IMR-90 (cell line): Measurements from ENCODE around the gene NOD1. TPM values are rescaled to one million over a fixed set of nuclear protein-coding genes. Genes with fewer than 3 reads are reported as not detected.

ENCODE experiments used
- ATAC-seq: fragments of 200-7000 bp; cut with Tn5 transposase; 2 replicates; pipeline ENCODE4 v1.9.1; 2020; ENCODE audit warnings: low read depth, mild to moderate bottlenecking, moderate library complexity
- BruUV-seq: library from RNA; stranded (reverse); fragments of 400-500 nt; replicated peaks from 2 replicates; lab custom pipeline; 2021; lab: Mats Ljungman, UMichigan
- CTCF ChIA-PET: fragments of 300-600 bp; formaldehyde crosslinking; extraction: SDS; loops from one replicate; lab custom pipeline; 2021; ENCODE audit warnings: antibody characterized with exemption; lab: Yijun Ruan, JAX
- POLR2A ChIA-PET: fragments of 300-600 bp; sonication (Branson Sonifier 250); formaldehyde crosslinking; loops from one replicate; lab custom pipeline; 2022; ENCODE audit warnings: antibody characterized with exemption; ENCODE audit not compliant: unreplicated experiment; lab: Charles Lee
- DNase-seq: peaks from one replicate; pipeline ENCODE4 v3.0.0; 2013
- H2AFZ ChIP-seq: replicated peaks from 2 replicates; pipeline ENCODE3; 2013; ENCODE audit warnings: low read length, mild to moderate bottlenecking; ENCODE audit not compliant: poor library complexity
- H2AK5ac ChIP-seq: 2 replicates; pipeline ENCODE4 v1.6.1; 2013; ENCODE audit warnings: low read depth, low read length, inconsistent platforms
- H2AK9ac ChIP-seq: replicated peaks from 2 replicates; pipeline ENCODE3; 2013; ENCODE audit warnings: mild to moderate bottlenecking, low read depth, low read length, moderate library complexity; ENCODE audit not compliant: poor library complexity
- H2BK120ac ChIP-seq: 2 replicates; pipeline ENCODE4 v1.6.1; 2013; ENCODE audit warnings: low read depth, low read length, inconsistent platforms
- H2BK15ac ChIP-seq: 3 replicates; pipeline ENCODE4 v1.6.1; 2013; ENCODE audit warnings: low read depth, low read length, inconsistent platforms
- H2BK20ac ChIP-seq: 2 replicates; pipeline ENCODE4 v1.6.1; 2013; ENCODE audit warnings: low read depth, mild to moderate bottlenecking, inconsistent platforms, low read length, moderate library complexity
- H2BK5ac ChIP-seq: 2 replicates; pipeline ENCODE4 v1.6.1; 2013; ENCODE audit warnings: mild to moderate bottlenecking, low read depth, low read length, inconsistent platforms; ENCODE audit not compliant: poor library complexity, severe bottlenecking
- H3K14ac ChIP-seq: replicated peaks from 2 replicates; pipeline ENCODE4 v1.6.1; 2013; ENCODE audit warnings: low read depth, low read length, inconsistent platforms
- H3K18ac ChIP-seq: 2 replicates; pipeline ENCODE4 v1.6.1; 2013; ENCODE audit warnings: low read depth, low read length, control low read depth
- H3K23ac ChIP-seq: 2 replicates; pipeline ENCODE4 v1.6.1; 2013; ENCODE audit warnings: low read depth, low read length, inconsistent platforms
- H3K27ac ChIP-seq: 2 replicates; pipeline ENCODE4 v1.5.1; 2013; ENCODE audit warnings: mild to moderate bottlenecking, control low read depth, low read length; ENCODE audit not compliant: insufficient read depth
- H3K27me3 ChIP-seq: 2 replicates; pipeline ENCODE4 v1.6.1; 2013; ENCODE audit warnings: low read length; ENCODE audit not compliant: control insufficient read depth, insufficient read depth
- H3K36me3 ChIP-seq: 2 replicates; pipeline ENCODE4 v1.6.1; 2013; ENCODE audit warnings: low read length, mixed read lengths; ENCODE audit not compliant: control insufficient read depth, insufficient read depth
- H3K4ac ChIP-seq: 2 replicates; pipeline ENCODE4 v1.6.1; 2013; ENCODE audit warnings: low read depth, low read length, inconsistent platforms
- H3K4me1 ChIP-seq: 2 replicates; pipeline ENCODE4 v1.6.1; 2013; ENCODE audit warnings: low read length, mixed read lengths; ENCODE audit not compliant: control insufficient read depth, insufficient read depth
- H3K4me2 ChIP-seq: 2 replicates; pipeline ENCODE4 v1.6.1; 2013; ENCODE audit warnings: low read depth, mild to moderate bottlenecking, control low read depth, low read length, moderate library complexity
- H3K4me3 ChIP-seq: 2 replicates; pipeline ENCODE4 v1.5.1; 2013; ENCODE audit warnings: low read depth, mild to moderate bottlenecking, control low read depth, low read length, moderate library complexity; ENCODE audit not compliant: insufficient read depth
- H3K56ac ChIP-seq: 2 replicates; pipeline ENCODE4 v1.6.1; 2013; ENCODE audit warnings: low read length, inconsistent platforms; ENCODE audit not compliant: insufficient read depth; ENCODE audit errors: extremely low read depth
- H3K79me1 ChIP-seq, 2 experiments: 2 replicates each; pipeline ENCODE4 v1.6.1; 2013; ENCODE audit warnings: low read length in 2 of 2, inconsistent platforms in 1 of 2, low read depth in 1 of 2
- H3K9ac ChIP-seq: 2 replicates; pipeline ENCODE4 v1.6.1; 2013; ENCODE audit warnings: low read depth, low read length, control low read depth
- H3K9me1 ChIP-seq: 2 replicates; pipeline ENCODE4 v1.6.1; 2013; ENCODE audit warnings: low read length, inconsistent platforms; ENCODE audit not compliant: insufficient read depth
- H3K9me3 ChIP-seq: 2 replicates; pipeline ENCODE4 v1.6.1; 2013; ENCODE audit warnings: low read length; ENCODE audit not compliant: control insufficient read depth, insufficient read depth
- H4K20me1 ChIP-seq: 2 replicates; pipeline ENCODE4 v1.6.1; 2013; ENCODE audit warnings: low read length, inconsistent platforms; ENCODE audit not compliant: insufficient read depth
- H4K5ac ChIP-seq: 2 replicates; pipeline ENCODE4 v1.6.1; 2013; ENCODE audit warnings: mild to moderate bottlenecking, low read depth, low read length, control low read depth
- H4K8ac ChIP-seq, 2 experiments: 2 replicates each; pipeline ENCODE4 v1.6.1; 2013; ENCODE audit warnings: low read depth in 2 of 2, low read length in 2 of 2, control low read depth in 1 of 2, inconsistent platforms in 1 of 2
- H4K91ac ChIP-seq: 2 replicates; pipeline ENCODE4 v1.6.1; 2013; ENCODE audit warnings: low read depth, low read length, inconsistent platforms; ENCODE audit not compliant: insufficient read depth
- CHD1 ChIP-seq: IDR thresholded peaks from 2 replicates; pipeline ENCODE4 v1.6.1; 2012; ENCODE audit warnings: low read depth, low read length, improper control_type of control experiment
- ELK1 ChIP-seq: fragments of 150-350 bp; IDR thresholded peaks from 2 replicates; pipeline ENCODE4 v1.6.1; 2016; ENCODE audit warnings: low read depth, mild to moderate bottlenecking, low read length, moderate library complexity, borderline replicate concordance
- FOS ChIP-seq: fragments of 150-350 bp; IDR thresholded peaks from 2 replicates; pipeline ENCODE4 v1.6.1; 2016; ENCODE audit warnings: low read depth, low read length
- MAZ ChIP-seq: IDR thresholded peaks from 2 replicates; pipeline ENCODE4 v1.6.1; 2012; ENCODE audit warnings: low read depth, mild to moderate bottlenecking, low read length, improper control_type of control experiment, moderate library complexity, borderline replicate concordance
- POLR2A ChIP-seq: IDR thresholded peaks from 2 replicates; pipeline ENCODE4 v1.6.1; 2012; ENCODE audit warnings: mild to moderate bottlenecking, low read depth, low read length
- USF2 ChIP-seq: fragments of 150-350 bp; IDR thresholded peaks from 2 replicates; pipeline ENCODE4 v1.6.1; 2017; ENCODE audit warnings: mild to moderate bottlenecking, antibody characterized with exemption, low read length, low read depth
- WGBS, 2 experiments: methylation state at CpG; one replicate each; pipeline versions ENCODE4 v1.1.5 to v1.1.7; 2013; ENCODE audit warnings: missing lambda C conversion rate in 2 of 2; ENCODE audit not compliant: insufficient read length in 1 of 2; ENCODE audit errors: extremely low coverage in 2 of 2; 5-methylcytosine and 5-hydroxymethylcytosine counted together
- dilution Hi-C: fragments of 300-500 bp; cut with HindIII; formaldehyde crosslinking; loops from one replicate; pipeline ENCODE4 v1.14.3; 2018; ENCODE audit warnings: low sequenced_read_pairs; ENCODE audit not compliant: unreplicated experiment
- in situ Hi-C: fragments of 300-500 bp; cut with MboI; formaldehyde crosslinking; loops from 3 replicates; pipeline ENCODE4 v1.14.3; 2019; ENCODE audit warnings: low sequenced_read_pairs, inconsistent platforms, mixed read lengths
- intact Hi-C: fragments of 100-400 bp; cut with micrococcal nuclease; formaldehyde crosslinking; loops from 2 replicates; pipeline ENCODE4 v1.10.0; 2022
- polyA plus RNA-seq, 3 experiments: library from polyadenylated mRNA; depleted of rRNA; stranded (reverse); fragments of >200 nt; gene quantifications; 2 replicates each; pipeline ENCODE4 v1.2.3, GENCODE V29; 2012; ENCODE audit warnings: low replicate concordance in 1 of 3
- total RNA-seq: library from RNA; depleted of rRNA; stranded (reverse); fragments of >200 nt; gene quantifications from 2 replicates; pipeline ENCODE4 v1.2.3, GENCODE V29; 2012

The NOD1 gene
- total and polyA plus RNA-seq, 2 of the 4 experiments (the other 2 are of a cell fraction): 1.8 to 3.0 TPM

DNA sequence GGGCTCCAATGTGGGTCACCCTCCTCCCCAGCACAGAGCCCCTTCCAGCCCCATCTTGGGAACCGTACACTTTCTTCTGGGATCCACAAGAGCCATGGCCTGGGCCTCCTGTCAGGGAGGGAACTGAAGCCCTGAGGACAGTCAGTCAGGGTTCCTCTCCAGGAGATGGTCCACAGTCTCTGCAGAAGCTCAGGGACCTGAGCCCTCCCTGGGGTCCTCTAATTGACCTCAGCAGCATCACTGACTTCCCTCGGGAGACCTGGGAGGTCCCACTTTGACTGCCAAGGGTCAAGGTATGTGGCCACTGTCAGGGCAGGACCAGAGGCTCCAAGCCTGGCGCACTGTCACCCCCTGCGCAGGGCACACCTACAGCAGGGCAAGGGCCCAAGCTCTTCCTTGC, 32.3 kb downstream of the NOD1 start:
- Histone ChIP-seq H3K4me2 (no peak overlapping the region), H3K14ac (no peak overlapping the region), H3K9me3 (no peaks in the 10 kb centered on the region), H3K79me1 (0 out of 4 replicates have a peak, but pooled peaks cover 0 to 2% of the 10 kb centered on the region in 2 experiments), H4K8ac (no peak overlapping the region), H2BK120ac (no peak overlapping the region), H3K4me1 (no peaks in the 10 kb centered on the region; the same call in 1 of the 2 replicates), H4K20me1 (no peaks in the 10 kb centered on the region), H3K9ac (no peak overlapping the region), H2BK20ac (no peak overlapping the region), H2AK5ac (no peak overlapping the region), H3K18ac (no peak overlapping the region), H3K27ac (no peak overlapping the region), H2BK5ac (no peak overlapping the region), H4K5ac (no peak overlapping the region), H3K4me3 (no peak overlapping the region), H2AK9ac (no peak overlapping the region), H4K91ac (no peak overlapping the region), H3K23ac (no peak overlapping the region), H2AFZ (no peak overlapping the region), H3K27me3 (no peaks in the 10 kb centered on the region), H3K4ac (no peak overlapping the region), H3K56ac (no peak overlapping the region), H3K36me3 (peaks cover 19% of the 10 kb centered on the region; the same call in 1 of the 2 replicates), H3K9me1 (peaks cover 4% of the 10 kb centered on the region; the same call in 1 of the 2 replicates), H2BK15ac (no peak overlapping the region)
- intact Hi-C loops (no loop called here), dilution Hi-C loops (no loop called here), in situ Hi-C loops (no loop called here)
- TF ChIP-seq CHD1 (no peak), FOS (no peak), ELK1 (no peak), MAZ (no peak), USF2 (no peak), POLR2A (no peak)
- ChIA-PET CTCF (interaction anchor here (0.5 kb wide), 1 partner anchor 462 kb away, joined by 3 read pairs; no protein-coding TSS in a partner anchor), POLR2A (no interaction called here)
- no peak for DNase-seq
- WGBS, 2 experiments: 100% methylated on average over 2 of the region's 4 CpGs; no CpG with 5 or more reads in 1 of the 2 experiments
- ATAC-seq: peak; percentile 17; the same call in 1 of the 2 replicates
- BruUV-seq: no TSS peak
